Measurements from ENCODE around the gene TRAPPC14. TPM values are rescaled to one million over a fixed set of nuclear protein-coding genes. Genes with fewer than 3 reads are reported as not detected.

TRAPPC14 gene
- total and polyA plus RNA-seq, 9 of the 15 experiments (the other 6 are each of a cell fraction or from before 2014, with no cell fraction given): 0.42 to 45.9 (median 18.2) TPM

GRCh38 chr7:100190048-100190711, 31.7 kb upstream of the TRAPPC14 start (continued):
- TF ChIP-seq, protein P1, sequence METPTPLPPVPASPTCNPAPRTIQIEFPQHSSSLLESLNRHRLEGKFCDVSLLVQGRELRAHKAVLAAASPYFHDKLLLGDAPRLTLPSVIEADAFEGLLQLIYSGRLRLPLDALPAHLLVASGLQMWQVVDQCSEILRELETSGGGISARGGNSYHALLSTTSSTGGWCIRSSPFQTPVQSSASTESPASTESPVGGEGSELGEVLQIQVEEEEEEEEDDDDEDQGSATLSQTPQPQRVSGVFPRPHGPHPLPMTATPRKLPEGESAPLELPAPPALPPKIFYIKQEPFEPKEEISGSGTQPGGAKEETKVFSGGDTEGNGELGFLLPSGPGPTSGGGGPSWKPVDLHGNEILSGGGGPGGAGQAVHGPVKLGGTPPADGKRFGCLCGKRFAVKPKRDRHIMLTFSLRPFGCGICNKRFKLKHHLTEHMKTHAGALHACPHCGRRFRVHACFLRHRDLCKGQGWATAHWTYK (CRISPR knock-in tag; IDR thresholded peaks at IDR 0.05): 0 out of 2 replicates have a peak, but pooled peaks have one; percentile 24
- TF ChIP-seq E2F4 (CRISPR knock-in tag; IDR thresholded peaks at IDR 0.05; ENCODE audit: low read depth) (no peak), NCOA2 (IDR thresholded peaks at IDR 0.05; ENCODE audit: partially characterized antibody in 2 of 2) (no peak), GABPB1 (CRISPR knock-in tag; IDR thresholded peaks at IDR 0.05) (no peak), ZFX (CRISPR knock-in tag; IDR thresholded peaks at IDR 0.05) (no peak), SNRNP70 (optimal IDR thresholded peaks at IDR 0.05; ENCODE audit: low read depth, low read length) (no peak), POLR2G (IDR thresholded peaks at IDR 0.05; ENCODE audit: low read depth, low read length) (no peak), U2AF2 (optimal IDR thresholded peaks at IDR 0.05; ENCODE audit: low read depth, low read length) (no peak), ARNT (IDR thresholded peaks at IDR 0.05) (peak in 1 of 2 experiments; percentile 72; a peak in 1 of 4 replicates), POLR2A (conservative IDR thresholded peaks at IDR 0.05) (no peak), JUN (IDR thresholded peaks at IDR 0.05; ENCODE audit: borderline replicate concordance, low read depth, low read length) (no peak), JUN (CRISPR knock-in tag; IDR thresholded peaks at IDR 0.05; ENCODE audit: borderline replicate concordance) (no peak), ZNF584 (CRISPR knock-in tag; IDR thresholded peaks at IDR 0.05; ENCODE audit: low read depth) (no peak), XRCC5 (IDR thresholded peaks at IDR 0.05; ENCODE audit: low read depth, low read length) (no peak), CBX1 (IDR thresholded peaks at IDR 0.05; ENCODE audit: low read depth) (no peak), HDAC8 (tag; IDR thresholded peaks at IDR 0.05) (no peak), ATF7 (IDR thresholded peaks at IDR 0.05) (no peak), CXXC5 (CRISPR knock-in tag; IDR thresholded peaks at IDR 0.05) (peak; percentile 31; the same call in 1 of the 2 replicates), L3MBTL2 (IDR thresholded peaks at IDR 0.05) (peak; percentile 55; the same call in 1 of the 2 replicates), KLF6 (CRISPR knock-in tag; IDR thresholded peaks at IDR 0.05; ENCODE audit: borderline replicate concordance) (no peak), NR3C1 (CRISPR knock-in tag; IDR thresholded peaks at IDR 0.05) (no peak), NR4A1 (CRISPR knock-in tag; IDR thresholded peaks at IDR 0.05) (no peak), NR4A1 (tag; IDR thresholded peaks at IDR 0.05) (no peak), IRF1 (CRISPR knock-in tag; IDR thresholded peaks at IDR 0.05; ENCODE audit: borderline replicate concordance) (no peak), ZNF766 (CRISPR knock-in tag; conservative IDR thresholded peaks at IDR 0.05) (no peak)
- TF ChIP-seq, protein P2, sequence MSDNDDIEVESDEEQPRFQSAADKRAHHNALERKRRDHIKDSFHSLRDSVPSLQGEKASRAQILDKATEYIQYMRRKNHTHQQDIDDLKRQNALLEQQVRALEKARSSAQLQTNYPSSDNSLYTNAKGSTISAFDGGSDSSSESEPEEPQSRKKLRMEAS (CRISPR knock-in tag; IDR thresholded peaks at IDR 0.05): no peak
